Cardiac fibroblast (primary cell): ENCODE data around the gene RTN4R.
A peak's percentile ranks its signal among the peaks of the same experiment; 100 is the strongest.

Experiments used
- DNase-seq, 2 donors: peaks; one replicate each; pipeline versions ENCODE4 v3.0.0 to v3.0.0-alpha.2; 2010; ENCODE audit warnings: low read depth in 2 of 2
- H3K4me3 ChIP-seq, 2 donors: replicated peaks in 1 of 2; 1 replicate in 1 of 2; 2 replicates in 1 of 2; pipeline ENCODE4 v1.5.1; 2011; ENCODE audit warnings: low read depth in 2 of 2, low read length in 2 of 2, mild to moderate bottlenecking in 2 of 2, moderate library complexity in 1 of 2
- TF ChIP-seq, protein P1 (sequence below): IDR thresholded peaks from one replicate; pipeline ENCODE4 v1.5.1; 2011; ENCODE audit warnings: low read depth, mild to moderate bottlenecking, low read length, inconsistent platforms

Gene RTN4R

DNA sequence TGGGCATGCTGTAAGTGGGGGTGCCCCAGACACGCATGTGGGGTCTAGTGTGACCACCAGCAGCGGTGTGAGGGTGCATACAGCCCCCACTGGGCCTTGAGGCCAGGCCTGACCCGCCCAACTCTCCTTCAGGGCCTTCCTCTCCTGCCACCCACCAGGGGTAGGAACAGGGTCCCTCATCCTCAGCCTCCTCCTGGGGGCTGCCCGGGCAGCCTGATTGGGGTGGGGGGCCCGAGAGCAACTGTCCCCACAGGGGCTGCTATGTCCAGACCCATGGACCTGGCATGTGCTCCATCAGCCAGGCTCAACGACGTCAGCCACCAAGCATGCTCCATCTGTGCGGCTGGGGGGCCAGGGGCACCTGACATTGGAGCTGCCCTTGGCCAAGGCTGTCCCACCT, 27.2 kb downstream of the RTN4R start:
- TF ChIP-seq, protein P1, sequence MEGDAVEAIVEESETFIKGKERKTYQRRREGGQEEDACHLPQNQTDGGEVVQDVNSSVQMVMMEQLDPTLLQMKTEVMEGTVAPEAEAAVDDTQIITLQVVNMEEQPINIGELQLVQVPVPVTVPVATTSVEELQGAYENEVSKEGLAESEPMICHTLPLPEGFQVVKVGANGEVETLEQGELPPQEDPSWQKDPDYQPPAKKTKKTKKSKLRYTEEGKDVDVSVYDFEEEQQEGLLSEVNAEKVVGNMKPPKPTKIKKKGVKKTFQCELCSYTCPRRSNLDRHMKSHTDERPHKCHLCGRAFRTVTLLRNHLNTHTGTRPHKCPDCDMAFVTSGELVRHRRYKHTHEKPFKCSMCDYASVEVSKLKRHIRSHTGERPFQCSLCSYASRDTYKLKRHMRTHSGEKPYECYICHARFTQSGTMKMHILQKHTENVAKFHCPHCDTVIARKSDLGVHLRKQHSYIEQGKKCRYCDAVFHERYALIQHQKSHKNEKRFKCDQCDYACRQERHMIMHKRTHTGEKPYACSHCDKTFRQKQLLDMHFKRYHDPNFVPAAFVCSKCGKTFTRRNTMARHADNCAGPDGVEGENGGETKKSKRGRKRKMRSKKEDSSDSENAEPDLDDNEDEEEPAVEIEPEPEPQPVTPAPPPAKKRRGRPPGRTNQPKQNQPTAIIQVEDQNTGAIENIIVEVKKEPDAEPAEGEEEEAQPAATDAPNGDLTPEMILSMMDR: no peak
- no peak for DNase-seq
- no peak overlapping the region for H3K4me3 ChIP-seq

DNA sequence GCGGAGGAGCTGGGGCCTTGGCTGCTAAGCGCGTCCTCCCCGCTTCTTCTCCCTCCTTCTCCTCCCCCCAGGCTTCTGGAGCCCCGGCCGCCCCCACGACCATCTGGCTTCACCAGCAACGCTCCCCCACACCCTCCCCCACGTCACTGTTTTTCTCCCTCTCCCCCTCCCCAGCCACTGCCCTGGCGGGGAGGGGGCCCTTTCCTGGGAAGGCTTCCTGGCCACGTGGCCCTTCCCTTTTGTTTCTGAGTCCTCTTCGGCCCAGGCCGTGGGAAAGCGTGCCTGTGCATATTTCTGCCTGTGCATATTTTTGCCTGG, 27.7 kb downstream of the RTN4R start:
- DNase-seq: no peak
- TF ChIP-seq, protein P1: no peak
- H3K4me3 ChIP-seq: no peak overlapping the region

DNA sequence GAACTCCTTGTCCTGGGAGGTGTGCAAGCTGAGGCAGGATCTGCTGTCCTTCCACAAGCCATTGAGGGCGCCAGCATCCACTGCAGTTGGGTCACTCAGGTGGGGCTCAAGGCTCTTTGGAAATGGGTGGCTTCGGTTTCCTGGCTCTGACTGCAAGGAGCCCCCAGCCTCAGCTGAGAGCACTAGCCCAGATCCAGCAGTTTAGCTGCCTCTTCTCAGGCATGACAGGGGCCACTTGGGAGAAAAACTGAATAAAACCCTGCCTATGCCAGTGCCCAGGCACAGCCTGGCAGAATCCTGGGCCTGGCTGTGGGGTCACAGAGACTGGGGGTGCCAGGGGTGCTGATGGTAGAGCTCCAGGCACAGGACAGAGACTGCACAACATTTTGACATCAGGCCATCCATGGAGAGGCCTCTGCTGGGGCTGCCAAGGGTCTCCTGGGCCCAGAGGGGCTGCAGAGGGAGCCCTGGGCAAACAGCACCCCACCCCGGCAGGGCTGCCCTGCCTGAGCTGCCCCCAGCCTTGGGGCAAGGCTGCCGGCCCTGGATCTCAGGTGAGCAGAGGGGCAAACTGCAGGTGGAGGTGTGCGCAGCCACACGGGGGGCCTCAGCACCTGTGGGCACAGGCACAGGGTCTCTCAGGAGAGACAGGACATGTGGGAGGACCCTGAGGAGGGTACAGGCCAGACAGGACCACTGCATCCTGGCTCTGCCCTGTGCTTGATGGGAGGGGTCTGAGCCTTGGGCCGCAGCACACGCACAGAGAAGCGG, 28.3 kb downstream of the RTN4R start:
- TF ChIP-seq, protein P1: no peak
- no peak for DNase-seq

DNA sequence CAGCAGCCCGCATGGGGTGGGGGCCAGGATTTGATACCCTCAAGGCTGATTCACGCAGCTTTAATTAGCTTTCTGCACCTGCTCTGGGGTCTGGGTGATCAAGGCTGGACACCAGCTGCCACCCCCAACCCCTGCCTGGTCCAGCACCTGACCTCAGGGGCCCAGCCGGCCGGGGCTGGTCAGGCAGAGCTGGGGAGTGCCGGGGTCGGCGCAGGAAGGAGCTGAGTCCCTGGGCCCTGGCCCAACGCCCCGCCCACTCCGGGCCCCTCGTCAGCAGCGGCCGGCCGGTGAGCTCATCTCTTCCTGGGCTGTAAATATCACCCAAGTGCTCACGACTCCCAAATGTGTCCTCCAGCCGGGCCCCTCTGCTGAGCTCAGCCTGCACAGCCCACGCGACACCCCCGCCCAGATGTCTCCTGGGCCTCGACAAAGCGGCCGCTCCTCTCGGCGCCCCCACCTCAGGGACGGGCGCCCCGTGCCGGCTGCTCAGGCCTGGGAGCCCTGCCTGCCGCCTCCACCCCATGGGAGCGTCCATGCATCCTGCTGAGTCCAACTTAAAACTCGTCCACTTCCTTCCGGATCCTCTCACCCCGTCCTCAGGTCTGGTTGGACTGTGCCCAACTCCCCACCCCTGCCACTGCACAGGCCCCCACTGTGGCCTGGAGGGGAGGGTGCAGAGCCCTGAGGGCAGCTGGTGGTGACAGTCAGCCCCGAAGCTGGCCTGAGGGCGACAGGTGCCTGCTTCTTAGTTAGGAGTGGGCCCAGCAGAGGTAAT, 29.0 kb downstream of the RTN4R start:
- H3K4me3 ChIP-seq: no peak overlapping the region
- peak; percentile 19 to 32 for DNase-seq
- TF ChIP-seq, protein P1: no peak

More for the DNA sequence above, 28.3 kb downstream of the RTN4R start:
- H3K4me3 ChIP-seq: no peak overlapping the region

DNA sequence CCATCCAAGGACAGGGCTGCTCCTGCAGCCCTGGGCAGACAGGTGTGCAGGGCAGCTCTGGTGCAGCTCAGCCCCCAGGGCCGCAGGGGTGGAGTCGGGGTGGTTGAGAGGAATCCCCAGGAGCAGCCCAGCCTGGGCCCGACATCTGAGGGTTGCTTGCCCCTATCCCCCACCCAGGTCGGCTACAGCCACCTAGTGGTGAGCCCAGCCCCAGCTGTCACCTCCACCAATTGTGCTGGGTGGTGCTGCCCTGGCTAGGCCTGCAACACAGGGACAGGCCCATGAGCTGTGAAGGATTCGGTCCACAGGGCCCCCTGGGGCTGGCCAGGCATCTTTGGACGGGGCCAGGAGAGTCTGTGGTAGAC, 29.6 kb downstream of the RTN4R start:
- TF ChIP-seq, protein P1: peak; percentile 33
- DNase-seq: no peak
- no peak overlapping the region for H3K4me3 ChIP-seq

DNA sequence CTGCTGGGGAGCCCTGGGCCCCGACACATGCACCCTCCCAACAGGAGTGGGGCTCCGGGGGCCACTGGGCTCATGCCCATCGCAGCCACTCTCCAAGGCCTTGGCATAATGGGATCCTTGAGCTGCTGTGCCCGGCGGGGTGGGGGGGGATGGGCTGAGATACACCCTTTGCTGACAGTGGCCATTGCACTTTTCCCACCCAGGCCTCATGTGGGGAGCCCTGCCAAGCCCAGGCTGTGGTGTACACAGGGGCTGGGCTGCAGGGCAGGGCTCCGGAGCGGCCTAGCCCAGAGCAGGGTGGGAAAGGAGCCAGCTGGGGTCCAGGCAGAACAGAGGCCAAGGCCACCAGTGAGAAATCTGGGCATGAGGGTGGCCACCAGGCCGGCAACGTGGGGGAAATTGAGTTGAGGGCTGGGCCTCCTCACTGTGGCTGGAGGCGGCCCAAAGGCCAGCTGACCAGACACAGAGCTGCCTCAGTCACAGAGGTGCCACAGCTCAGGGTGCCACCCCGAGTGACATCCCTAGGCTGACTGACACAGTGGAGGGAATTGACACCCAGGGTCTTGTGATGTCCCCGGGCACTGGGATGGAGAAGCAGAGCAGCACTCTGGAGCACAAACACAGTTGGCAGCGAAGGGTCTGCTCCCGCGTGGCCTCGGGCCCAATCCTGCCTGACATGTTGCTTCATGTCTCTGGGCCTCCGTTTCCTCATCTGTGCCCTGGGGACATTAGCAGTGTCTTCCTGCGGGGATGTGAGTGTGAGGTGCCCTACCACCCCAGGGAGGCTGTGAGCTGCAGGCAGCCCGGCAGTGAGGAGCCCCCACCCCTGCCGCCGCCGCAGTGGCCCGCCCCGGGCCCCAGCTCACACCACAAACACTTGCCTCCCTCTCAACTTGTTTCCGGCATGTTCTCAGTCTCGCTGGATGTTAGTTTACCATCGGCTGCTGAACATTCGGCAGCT, 30.4 kb downstream of the RTN4R start:
- no peak overlapping the region for H3K4me3 ChIP-seq
- TF ChIP-seq, protein P1: no peak
- DNase-seq: no peak
